GM12865 (cell line): Measurements from ENCODE around the gene COPZ1.
A peak's percentile ranks its signal among the peaks of the same experiment; 100 is the strongest.

ENCODE experiments used
- DNase-seq: peaks from one replicate; pipeline ENCODE4 v3.0.0; 2010; ENCODE audit warnings: low read depth
- H3K4me3 ChIP-seq: 2 replicates; pipeline ENCODE4 v1.5.1; 2011; ENCODE audit warnings: mild to moderate bottlenecking, low read depth, low read length, control low read depth
- CTCF ChIP-seq: IDR thresholded peaks from 2 replicates; pipeline ENCODE4 v1.5.1; 2011; ENCODE audit warnings: low read length, control low read depth, low read depth, inconsistent platforms; ENCODE audit not compliant: insufficient read depth; ENCODE audit errors: missing control alignments

COPZ1 gene

GRCh38 chr12:54358191-54358944 is 33.4 kb downstream of the COPZ1 start:
- no peak for TF ChIP-seq CTCF
- peak overlapping the region; percentile 93 for H3K4me3 ChIP-seq
- DNase-seq: peak; percentile 82

- no peak for TF ChIP-seq CTCF
- peak; percentile 99 for DNase-seq
- H3K4me3 ChIP-seq: peak overlapping the region; percentile 93
Measured at GRCh38 chr12:54358945-54359761, 34.2 kb downstream of the COPZ1 start.

- DNase-seq: no peak
- no peak for TF ChIP-seq CTCF
- H3K4me3 ChIP-seq: peak overlapping the region; percentile 93
Measured at GRCh38 chr12:54359762-54360351, 34.9 kb downstream of the COPZ1 start.

- peak; percentile 70 for DNase-seq
- no peak overlapping the region for H3K4me3 ChIP-seq
- peak; percentile 92 for TF ChIP-seq CTCF
Measured at GRCh38 chr12:54360717-54361456, 36.0 kb downstream of the COPZ1 start.

- TF ChIP-seq CTCF: no peak
- no peak overlapping the region for H3K4me3 ChIP-seq
- DNase-seq: no peak
Measured at GRCh38 chr12:54363047-54363446, 38.1 kb downstream of the COPZ1 start.

GRCh38 chr12:54363618-54364017 is 38.7 kb downstream of the COPZ1 start:
- TF ChIP-seq CTCF: no peak

More at GRCh38 chr12:54363618-54364017, 38.7 kb downstream of the COPZ1 start:
- DNase-seq: no peak
- peak overlapping the region; percentile 33 for H3K4me3 ChIP-seq
